Posterior cingulate gyrus (tissue), 11 donors: Measurements from ENCODE around the gene COL28A1.

Experiments
- DNase-seq, 10 donors: peaks; one replicate each; pipeline versions ENCODE4 v3.0.0 to v3.0.0-alpha.2; 2020 to 2021; ENCODE audit warnings: mixed read lengths in 3 of 10
- intact Hi-C: fragments of 100-400 bp; cut with DNase I; formaldehyde crosslinking; loops from one replicate; pipeline ENCODE4 v1.15.1; 2023

COL28A1 gene

DNA sequence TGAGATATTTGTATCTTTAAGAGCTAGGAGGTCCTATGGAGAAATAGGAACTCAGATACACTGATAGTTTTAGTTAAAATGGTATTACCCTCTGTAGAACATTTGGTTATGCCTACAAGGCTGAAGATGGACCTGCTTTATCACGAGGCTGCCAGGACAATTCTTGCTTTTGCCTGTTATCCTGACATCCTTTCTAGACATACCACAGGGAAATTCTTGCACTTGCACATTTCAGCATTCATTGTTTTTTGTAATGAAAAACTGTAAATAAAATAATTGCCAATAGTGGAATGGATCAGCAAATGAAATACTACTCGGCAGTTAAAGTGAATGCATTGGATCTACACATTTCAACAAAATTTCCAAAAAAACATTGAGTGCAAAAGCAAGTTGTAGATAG, 9.7 kb downstream of the COL28A1 start:
- DNase-seq = no peak
- intact Hi-C loops = no loop called here

DNA sequence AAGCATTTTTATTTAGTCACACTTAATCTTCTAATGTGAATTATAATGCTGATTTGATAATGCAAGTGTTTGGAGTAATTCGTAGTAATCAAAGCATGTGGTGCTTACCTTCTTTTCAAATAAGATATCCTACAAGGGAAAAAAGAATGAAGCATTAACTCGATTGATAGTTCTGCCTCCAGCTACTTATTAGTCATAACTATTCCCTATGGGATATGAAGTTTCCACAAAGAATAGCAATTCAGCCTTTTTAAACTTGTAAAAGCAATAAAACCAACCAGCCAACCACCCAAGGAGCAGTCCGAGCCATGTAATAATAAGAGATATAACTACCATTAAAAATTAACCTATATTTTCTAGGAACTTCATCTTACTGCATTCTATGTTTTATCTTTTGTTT, 11.6 kb downstream of the COL28A1 start:
- DNase-seq = no peak

DNA sequence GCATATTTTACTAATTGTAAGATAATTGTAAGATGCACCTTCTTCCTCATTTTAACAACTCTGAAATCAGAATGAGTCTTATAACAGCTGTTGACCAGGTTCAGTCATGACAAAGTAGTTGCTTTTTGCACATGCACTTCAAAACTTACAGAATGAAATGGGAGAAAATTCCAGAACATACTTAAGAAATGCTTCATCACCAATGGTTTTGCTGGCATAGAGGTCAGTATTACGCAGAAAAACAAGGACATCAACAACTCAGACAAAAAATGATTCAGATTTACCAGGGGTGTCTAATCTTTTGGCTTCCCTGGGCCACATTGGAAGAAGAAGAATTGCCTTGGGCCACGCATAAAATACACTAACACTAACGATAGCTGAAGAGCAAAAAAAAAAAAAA, 13.3 kb downstream of the COL28A1 start:
- DNase-seq = no peak
- intact Hi-C loops = no loop called here

More for the DNA sequence above, 11.6 kb downstream of the COL28A1 start:
- intact Hi-C loops = no loop called here

DNA sequence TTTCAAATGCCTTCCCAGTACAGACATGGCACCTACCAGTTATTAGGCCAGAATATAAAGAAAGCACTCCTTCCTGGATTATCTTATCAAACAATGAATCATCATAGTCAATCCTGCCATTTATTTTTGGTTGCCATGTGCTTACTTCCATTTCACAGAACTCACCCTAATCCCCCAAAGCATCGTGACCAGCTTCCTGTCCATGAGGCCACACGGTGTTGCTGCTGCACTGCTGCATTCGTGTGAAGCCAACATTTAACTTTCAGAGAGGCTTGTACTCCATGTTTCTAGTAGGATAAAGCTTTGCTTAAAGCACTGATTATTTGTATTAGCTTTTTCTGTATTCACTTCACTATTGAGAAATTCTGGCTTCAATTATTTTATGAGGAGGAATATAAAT, 14.4 kb downstream of the COL28A1 start:
- intact Hi-C loops = no loop called here
- DNase-seq = no peak

DNA sequence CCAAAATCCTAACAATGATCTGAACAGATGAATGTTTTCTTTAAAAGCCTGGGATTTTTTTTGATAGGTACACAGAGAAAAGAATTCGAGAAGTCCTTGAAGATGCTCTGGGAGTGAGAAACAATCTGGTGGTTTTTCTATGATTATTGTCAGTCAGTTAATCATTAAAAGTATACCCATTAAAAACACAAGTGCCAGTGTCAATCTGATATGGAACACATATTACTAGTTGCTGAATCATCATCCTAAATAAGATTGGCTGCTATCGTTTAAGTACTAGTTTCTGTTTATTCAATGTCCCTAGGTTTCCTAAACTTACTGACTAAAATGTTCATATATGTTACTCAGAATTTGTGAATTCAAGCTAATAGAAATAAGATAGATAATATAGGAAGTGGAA, 16.1 kb downstream of the COL28A1 start:
- no peak for DNase-seq
- intact Hi-C loops = loop anchor here (10.0 kb wide), 1 partner anchor 1195 kb away; no protein-coding TSS in a partner anchor

DNA sequence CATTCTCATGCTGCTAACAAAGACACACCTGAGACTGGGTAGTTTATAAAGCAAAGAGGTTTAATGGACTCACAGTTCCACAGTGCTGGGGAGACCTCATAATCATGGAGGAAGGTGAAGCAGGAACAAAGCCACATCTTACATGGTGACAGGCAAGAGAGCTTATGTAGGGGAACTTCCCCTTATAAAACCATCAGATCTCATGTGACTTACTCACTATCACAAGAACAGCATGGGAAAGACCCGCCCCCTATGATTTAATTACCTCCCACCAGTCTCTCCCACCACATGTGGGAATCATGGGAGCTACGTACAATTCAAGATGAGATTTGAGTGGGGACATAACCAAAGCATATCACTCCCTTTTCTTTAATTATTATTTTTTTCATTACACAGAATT, 16.6 kb downstream of the COL28A1 start:
- DNase-seq = no peak
- intact Hi-C loops = loop anchor here (10.0 kb wide), 1 partner anchor 1196 kb away; no protein-coding TSS in a partner anchor

DNA sequence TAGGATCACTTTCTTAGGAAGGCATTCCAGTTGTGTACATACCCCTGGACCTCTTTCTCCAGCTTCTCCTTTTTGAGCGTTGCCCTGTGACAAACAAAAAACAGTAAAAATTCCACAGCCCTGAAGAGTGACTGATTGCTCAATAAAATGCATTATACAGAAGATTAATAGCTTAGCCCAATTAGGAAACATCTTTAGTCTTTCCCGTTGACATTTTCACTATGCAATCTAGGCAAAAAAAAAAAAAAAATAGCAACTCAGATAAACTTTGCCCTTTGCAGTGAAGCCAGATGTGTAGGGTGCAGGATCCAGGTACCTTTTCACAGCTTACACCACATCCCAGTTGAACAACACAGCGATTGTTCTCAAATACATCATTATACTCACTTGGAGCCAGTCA, 17.9 kb downstream of the COL28A1 start:
- intact Hi-C loops = loop anchor here (10.0 kb wide), 1 partner anchor 1197 kb away; no protein-coding TSS in a partner anchor
- DNase-seq = no peak

DNA sequence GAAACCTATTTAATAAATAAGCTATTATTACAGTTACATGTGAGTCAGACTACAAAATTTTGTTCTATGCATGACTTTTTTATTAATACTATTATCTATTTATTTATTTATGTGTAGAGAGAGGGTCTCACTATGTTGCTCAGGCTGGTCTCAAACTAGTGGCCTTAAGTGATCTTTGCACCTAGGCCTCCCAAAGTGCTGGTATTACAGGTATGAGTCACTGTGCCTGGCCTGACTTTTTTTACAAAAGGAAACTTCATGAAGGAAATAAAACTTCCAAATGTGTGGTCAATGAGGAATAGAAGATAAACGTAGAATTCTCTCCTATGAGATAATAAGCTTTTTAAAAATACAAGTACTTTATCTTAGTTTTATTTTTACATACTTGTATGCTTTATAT, 19.0 kb downstream of the COL28A1 start:
- intact Hi-C loops = loop anchor here (10.0 kb wide), 1 partner anchor 1198 kb away; no protein-coding TSS in a partner anchor
- DNase-seq = no peak

DNA sequence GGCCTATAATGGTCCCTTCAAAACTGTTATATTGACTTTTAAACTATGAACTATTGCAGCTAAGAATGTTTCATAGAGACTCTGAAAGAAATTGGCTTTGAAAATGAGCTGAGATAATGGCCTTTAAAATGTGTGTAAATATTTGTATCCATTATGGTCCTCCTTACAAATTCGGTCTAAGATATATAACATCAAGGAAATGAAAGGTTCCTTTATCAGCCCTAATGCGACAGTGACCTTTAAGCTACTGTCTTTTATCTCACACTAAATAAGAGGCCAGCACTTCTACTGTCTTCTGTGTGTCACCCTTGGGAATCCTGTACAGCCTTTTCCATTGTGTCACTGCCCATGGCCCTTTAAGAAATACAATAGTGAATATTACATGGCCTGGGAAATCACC, 19.5 kb downstream of the COL28A1 start:
- no peak for DNase-seq

DNA sequence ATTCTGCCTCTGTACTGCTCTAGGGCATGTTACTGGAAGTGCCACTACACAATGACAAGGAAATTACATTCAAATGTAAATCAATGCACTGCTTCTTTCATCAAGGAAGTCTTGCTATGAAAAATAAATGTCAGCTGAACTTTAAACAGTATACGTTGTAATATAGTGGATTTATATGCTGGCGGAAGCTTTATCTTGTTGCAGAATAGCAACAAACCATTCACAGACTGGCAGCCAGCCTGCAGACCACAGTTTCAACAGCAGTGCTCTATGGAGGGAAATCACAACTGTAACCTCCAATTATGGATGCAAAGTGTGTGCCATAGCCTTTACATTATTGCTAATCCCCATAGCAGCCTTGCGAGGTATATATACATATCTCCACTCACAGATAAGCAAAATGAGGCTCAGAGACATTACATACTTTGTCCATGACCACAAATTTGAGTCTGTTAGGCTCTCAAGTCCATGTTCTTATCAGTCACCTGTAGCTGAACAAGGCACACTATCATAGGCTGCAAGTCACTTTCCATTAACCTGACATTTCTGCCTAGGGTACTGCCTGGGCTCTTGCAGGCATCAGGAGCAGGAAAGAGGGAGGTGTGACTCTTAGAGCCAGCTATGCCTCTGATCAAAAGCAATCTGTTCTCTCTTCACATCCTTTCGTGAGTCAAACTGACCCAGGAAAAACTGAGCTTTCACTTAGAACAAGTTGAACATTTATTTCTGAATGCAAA, 22.6 kb downstream of the COL28A1 start:
- DNase-seq = no peak
- intact Hi-C loops = loop anchor here (10.0 kb wide), 1 partner anchor 1202 kb away; no protein-coding TSS in a partner anchor

More for the DNA sequence above, 19.5 kb downstream of the COL28A1 start:
- intact Hi-C loops = loop anchor here (10.0 kb wide), 1 partner anchor 1199 kb away; no protein-coding TSS in a partner anchor

DNA sequence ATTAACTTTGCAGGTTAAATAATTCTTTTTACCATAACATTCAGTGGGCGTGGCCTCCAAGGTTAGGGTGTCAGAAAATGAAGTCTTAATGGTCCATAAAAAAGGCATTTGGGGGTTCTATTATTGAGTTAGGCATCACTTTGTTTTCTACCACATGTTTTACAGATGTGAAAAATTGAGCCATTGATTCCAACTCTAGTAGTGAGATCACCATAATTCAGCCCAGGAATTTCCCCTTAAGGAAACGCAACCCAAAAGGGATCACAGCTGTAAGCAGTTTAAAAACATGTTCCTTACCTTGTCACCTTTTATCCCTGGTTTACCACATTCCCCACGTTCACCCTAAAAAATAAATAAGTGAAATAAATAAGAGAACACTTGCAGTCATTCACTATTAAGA, 24.9 kb downstream of the COL28A1 start:
- intact Hi-C loops = loop anchor here (10.0 kb wide), 1 partner anchor 1204 kb away; no protein-coding TSS in a partner anchor
- no peak for DNase-seq

DNA sequence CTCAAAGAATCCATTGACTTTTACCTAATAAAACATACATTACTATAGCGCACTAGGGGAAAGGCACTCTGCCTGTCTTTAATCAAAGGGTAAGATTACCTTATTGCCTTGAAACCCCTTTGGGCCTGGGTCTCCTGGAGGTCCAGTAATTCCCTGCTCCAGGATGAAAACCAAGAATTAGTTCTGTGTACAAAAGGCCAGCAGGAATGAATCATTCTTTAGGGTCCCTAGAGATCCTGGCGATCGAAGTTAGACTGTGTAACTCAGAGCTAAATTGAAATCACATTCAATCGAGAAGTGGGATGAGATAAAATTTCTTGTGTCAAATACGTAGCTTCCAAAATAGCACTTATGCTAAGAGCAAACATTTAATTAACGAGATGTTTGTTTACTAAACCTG, 29.8 kb downstream of the COL28A1 start:
- DNase-seq = no peak
- intact Hi-C loops = no loop called here

DNA sequence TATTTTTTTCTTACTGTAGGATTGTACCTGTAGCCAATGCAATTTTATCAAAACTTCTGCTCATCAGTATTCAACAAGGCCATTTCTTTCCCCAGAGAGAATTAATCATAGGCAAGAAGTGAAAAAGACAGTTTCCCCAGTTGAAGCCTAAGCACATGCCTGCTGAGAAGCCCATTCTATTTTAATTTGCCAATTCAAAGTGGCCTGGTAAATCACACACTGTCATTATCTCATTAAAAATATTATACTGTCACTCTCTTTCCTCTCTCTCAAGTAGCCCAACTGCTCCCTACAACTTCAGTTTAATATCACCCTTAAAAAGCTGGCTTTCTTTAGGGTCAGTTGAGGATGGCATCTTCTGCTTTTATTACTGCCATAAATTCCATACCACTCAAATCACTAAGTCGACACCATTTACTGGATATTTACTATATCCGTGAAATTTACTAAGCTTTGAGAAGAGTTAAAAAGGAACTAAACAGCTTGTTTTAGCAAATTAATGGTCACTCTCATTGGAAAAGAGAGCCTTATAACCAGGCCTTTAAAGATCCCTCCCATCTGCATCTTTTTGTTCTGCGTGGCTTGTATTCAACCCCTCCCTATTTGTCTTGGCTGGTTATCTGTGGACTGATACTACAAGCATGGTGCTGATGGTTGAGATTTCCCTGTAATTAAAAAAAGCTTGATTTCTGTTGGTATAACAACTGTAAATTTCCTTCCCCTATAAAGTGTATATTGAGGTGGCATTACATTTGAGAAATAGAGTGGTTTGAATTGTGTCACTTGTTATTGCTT, 30.6 kb downstream of the COL28A1 start:
- intact Hi-C loops = no loop called here
- DNase-seq = no peak

DNA sequence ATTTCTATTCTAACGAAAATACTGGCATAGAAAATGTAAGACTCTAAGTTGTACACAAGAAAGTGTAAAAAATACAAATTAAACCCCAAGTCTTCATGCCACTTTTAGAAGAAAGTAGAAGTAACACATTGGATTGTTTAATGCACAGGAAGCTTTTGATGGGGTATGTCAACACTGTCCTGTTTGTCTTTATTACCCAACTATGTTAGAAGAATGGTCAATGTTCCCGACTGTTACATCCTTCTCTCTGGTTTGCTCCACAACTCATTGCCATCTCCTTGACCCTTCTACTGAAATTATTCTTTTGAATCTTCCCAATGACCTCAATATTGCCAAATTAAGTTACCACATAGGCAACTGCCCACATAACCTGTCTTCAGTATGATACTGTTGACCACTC, 35.8 kb downstream of the COL28A1 start:
- intact Hi-C loops = no loop called here
- no peak for DNase-seq

DNA sequence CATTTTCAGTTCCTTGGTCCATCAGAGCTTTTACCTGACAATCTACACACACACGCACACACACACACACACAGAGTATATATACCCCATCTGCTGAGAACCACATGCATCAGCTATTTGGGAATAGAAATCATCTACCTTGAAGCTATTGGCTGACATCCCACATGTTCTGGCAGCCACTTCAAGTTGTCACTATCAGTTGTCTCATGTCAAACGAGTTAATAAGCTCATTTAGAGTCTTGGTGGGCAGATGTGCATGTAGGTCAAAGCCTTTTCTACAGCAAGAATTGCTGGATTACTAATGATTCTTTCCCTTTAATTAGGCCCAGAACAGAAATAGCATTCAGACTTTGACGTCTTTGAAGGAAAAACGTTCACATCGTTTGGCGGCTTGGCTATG, 36.8 kb downstream of the COL28A1 start:
- DNase-seq = no peak
- intact Hi-C loops = no loop called here

DNA sequence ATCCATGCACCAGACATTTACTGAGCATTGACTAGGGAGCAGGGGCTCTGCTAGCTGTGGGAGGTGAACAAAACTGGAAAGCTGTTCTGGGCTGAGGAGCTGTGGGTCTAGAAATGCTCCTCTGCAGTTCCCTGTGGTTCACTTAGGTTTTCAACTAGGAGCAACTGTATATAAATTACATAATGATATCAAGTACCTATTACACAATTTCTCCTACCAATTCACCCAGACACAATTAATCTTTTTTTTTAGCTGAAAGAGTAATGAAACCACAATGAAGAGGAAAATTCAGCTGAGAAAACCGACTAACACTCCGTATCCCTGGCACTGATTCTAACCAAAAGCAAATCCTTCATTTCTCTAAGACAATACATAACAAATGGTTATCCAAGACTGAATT, 39.4 kb downstream of the COL28A1 start:
- no peak for DNase-seq
- intact Hi-C loops = no loop called here

DNA sequence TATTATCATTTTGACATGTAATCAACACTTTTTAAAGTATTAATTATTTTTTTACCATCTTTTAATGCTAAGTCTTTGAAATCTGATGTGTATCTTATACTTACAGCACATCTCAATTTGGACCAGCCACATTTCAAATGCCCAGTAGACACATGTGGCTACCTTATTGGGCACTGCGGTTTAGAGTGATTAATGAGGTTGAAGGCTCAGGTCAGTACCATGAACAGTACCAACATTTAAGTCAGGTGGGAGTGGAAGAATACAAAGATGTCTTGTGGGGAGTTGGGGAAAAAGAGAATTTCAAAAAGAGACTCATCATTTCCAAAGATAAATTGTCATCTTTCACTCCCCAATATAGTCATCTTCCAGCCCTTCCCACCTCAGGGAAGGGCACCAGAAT, 40.5 kb downstream of the COL28A1 start:
- intact Hi-C loops = no loop called here
- DNase-seq = no peak

DNA sequence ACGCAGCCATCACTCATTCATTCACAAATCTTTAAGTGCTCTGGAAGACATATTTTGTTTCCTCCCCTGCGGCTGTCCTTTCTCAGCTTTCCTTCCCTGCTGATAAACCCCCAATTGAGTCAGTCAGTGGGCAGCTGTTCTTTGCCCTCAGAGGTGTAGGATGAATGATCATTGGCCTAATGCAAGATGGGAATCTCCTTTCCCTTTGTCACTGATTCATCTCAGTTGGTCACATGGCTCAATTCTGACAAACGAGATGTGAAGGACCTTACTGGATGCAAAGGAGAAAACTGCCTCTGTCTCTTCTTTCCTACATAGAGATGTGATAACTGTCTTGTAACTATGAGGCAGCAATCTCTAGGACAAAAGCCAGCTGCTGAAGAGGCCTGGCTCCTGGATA, 44.6 kb downstream of the COL28A1 start:
- no peak for DNase-seq
- intact Hi-C loops = no loop called here

DNA sequence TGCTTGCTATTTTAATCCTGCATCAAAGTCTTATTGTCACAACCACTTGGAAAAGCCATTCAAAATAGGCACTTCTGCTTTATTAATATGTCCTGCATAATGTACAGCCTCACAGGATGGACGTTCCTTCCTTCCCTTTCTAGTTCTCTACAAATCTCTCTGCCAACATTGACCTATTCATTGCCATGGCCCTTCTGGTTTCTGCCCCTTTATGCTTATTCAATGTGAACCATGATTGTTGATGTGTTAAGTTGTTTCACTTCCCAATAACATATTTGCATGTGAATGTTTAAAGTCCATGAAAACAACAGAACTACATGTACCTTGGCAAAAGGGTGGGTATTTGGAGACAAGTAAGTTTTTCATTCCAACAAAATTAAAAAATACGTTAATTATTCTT, 45.7 kb downstream of the COL28A1 start:
- intact Hi-C loops = no loop called here
- no peak for DNase-seq

DNA sequence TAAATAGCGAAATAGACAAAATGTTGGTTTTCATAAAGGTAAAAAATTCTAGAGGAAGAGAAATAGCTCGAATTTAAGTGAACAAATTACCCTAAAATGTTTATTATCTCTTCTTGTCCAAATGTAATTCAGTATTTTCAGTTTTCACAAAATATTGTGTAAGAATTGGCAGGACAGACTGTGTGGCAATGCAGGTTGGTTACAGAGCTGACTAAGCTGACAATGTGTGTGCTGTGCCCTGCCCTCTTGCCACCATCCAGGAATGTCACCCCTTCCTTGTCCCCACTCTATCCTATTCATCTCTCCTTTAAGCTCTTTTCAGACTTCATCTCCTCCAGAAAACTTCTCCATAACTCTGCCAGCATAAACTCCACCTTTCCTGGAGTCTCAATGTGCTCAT, 46.1 kb downstream of the COL28A1 start:
- no peak for DNase-seq
- intact Hi-C loops = no loop called here

DNA sequence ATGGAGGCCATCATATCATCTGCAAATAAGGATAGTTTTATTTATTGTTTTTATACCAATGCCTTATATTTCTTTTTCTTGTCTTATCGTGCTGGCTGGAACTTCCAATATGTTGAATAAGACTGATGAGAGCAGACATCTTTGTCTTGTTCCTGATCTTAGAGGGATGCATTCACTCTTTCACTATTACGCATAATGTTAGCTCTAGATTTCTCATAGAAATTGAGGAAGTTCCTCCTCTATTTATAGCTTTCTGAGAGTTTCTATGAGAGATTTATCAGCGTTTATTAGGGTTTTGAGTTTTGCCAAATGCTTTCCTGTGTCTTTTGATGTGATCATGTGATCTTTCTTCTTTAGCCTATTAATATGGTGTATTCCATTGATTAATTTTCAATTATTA, 49.3 kb downstream of the COL28A1 start:
- intact Hi-C loops = no loop called here
- no peak for DNase-seq

DNA sequence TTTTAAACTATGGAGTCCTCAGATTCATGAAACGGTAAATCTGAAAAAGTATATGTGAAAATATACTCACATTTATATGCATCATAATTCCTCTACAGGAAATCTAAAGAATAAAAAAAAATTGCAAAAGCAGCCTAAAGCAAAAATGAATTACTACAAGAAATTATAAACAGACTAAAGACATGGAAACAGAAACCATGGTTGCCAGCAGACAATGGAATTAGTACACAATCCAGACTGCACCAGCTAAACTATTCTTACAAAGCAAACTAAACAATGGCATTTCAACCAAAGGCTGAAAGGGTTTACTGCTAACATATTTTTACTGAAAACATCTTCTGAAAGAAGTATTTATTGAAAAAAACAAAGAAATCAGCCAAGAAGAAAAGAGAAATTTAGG, 51.6 kb downstream of the COL28A1 start:
- intact Hi-C loops = no loop called here
- DNase-seq = no peak
